ENCODE results near the gene CDC37L1.

DNA sequence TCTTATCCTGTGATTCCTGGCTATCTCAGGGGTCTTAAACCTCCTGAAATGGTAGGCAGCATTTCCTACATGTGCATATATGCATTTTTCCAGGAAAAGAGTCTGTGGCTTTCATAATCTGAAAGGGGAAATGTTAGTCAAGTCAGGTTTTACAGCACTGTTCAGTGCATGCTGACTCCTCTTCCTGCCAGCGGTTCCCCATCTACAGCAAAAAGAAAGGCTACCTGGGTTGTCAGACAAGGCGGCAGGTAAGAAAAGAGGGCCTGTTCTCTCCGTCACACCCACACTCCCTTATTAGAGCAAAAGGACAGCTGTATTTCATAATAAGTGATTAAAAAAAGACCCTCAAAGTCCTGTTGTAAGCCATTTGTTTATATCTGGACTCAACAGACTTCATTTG, 8.8 kb upstream of the CDC37L1 start:
- TF ChIP-seq, protein P1, sequence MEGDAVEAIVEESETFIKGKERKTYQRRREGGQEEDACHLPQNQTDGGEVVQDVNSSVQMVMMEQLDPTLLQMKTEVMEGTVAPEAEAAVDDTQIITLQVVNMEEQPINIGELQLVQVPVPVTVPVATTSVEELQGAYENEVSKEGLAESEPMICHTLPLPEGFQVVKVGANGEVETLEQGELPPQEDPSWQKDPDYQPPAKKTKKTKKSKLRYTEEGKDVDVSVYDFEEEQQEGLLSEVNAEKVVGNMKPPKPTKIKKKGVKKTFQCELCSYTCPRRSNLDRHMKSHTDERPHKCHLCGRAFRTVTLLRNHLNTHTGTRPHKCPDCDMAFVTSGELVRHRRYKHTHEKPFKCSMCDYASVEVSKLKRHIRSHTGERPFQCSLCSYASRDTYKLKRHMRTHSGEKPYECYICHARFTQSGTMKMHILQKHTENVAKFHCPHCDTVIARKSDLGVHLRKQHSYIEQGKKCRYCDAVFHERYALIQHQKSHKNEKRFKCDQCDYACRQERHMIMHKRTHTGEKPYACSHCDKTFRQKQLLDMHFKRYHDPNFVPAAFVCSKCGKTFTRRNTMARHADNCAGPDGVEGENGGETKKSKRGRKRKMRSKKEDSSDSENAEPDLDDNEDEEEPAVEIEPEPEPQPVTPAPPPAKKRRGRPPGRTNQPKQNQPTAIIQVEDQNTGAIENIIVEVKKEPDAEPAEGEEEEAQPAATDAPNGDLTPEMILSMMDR (conservative IDR thresholded peaks at IDR 0.05; ENCODE audit: low read depth in 2 of 2): no peak
- TF ChIP-seq POLR2AphosphoS5 (IDR thresholded peaks at IDR 0.05; ENCODE audit: low read depth) (no peak), EZH2 (IDR thresholded peaks at IDR 0.05; ENCODE audit: low read depth, unreplicated experiment) (no peak), ZNF114 (CRISPR knock-in tag; IDR thresholded peaks at IDR 0.05) (no peak), STAT1 (IDR thresholded peaks at IDR 0.05; ENCODE audit: unreplicated experiment) (no peak), EZH2phosphoT487 (IDR thresholded peaks at IDR 0.05; ENCODE audit: unreplicated experiment) (no peak)
